Esophagus squamous epithelium (tissue), 5 donors: Measurements from ENCODE around the gene STX1A. TPM values are rescaled to one million over a fixed set of nuclear protein-coding genes. Genes with fewer than 3 reads are reported as not detected.
"Not testable (repeated sequence)": the region's sequence is repeated elsewhere in the genome, so short reads cannot be mapped to it uniquely, and the experiment has no call there.

ENCODE experiments used
- DNase-seq: peaks from one replicate; lab custom pipeline; 2025; lab: John Stamatoyannopoulos, UW
- H3K27ac ChIP-seq, 4 donors: fragments of 200-600 bp; sonication (generic); one replicate each; pipeline ENCODE4 v1.5.1; 2016 to 2019; ENCODE audit warnings: mild to moderate bottlenecking in 1 of 4
- H3K27me3 ChIP-seq, 4 donors: fragments of 200-600 bp; sonication (generic); 1 replicate in 3 of 4; 2 replicates in 1 of 4; pipeline versions ENCODE4 v1.5.1 to v1.6.0; 2017 to 2021; ENCODE audit warnings: antibody characterized with exemption in 1 of 4
- H3K36me3 ChIP-seq, 3 donors: fragments of 200-600 bp; sonication (generic); one replicate each; pipeline ENCODE4 v1.5.1; 2016 to 2019
- H3K4me1 ChIP-seq, 3 donors: fragments of 200-600 bp; sonication (generic); one replicate each; pipeline ENCODE4 v1.5.1; 2017 to 2019
- H3K4me3 ChIP-seq, 4 donors: fragments of 200-600 bp; sonication (generic); 1 replicate in 3 of 4; 2 replicates in 1 of 4; pipeline ENCODE4 v1.5.1; 2016 to 2019; ENCODE audit warnings: mild to moderate bottlenecking in 2 of 4, moderate library complexity in 1 of 4
- H3K9me3 ChIP-seq, 3 donors: fragments of 200-600 bp; sonication (generic); one replicate each; pipeline ENCODE4 v1.5.1; 2016 to 2019
- POLR2A ChIP-seq, 4 donors: fragments of 450-650 bp; IDR thresholded peaks; one replicate each; pipeline ENCODE4 v1.6.1; 2017; ENCODE audit warnings: antibody characterized with exemption in 4 of 4, mild to moderate bottlenecking in 4 of 4, moderate library complexity in 3 of 4
- WGBS, 2 donors: methylation state at CpG; one replicate each; pipeline ENCODE4 v1.1.5; 2018; 5-methylcytosine and 5-hydroxymethylcytosine counted together
- intact Hi-C: fragments of 100-400 bp; cut with DNase I; formaldehyde crosslinking; loops from one replicate; pipeline ENCODE4 v1.15.0; 2022
- total RNA-seq, 4 donors: library from RNA; depleted of rRNA; stranded (reverse); fragments of >200 nt; gene quantifications; one replicate each; pipeline ENCODE4 v1.1.0, GENCODE V29; 2016
- TF ChIP-seq, protein P1 (sequence below), 6 experiments: fragments of 450-650 bp in 4 of 6; fragments of 200-600 bp in 2 of 6; sonication (generic) in 2 of 6; IDR thresholded peaks; one replicate each; pipeline ENCODE4 v1.5.1; 2016 to 2019; ENCODE audit warnings: antibody characterized with exemption in 6 of 6, mild to moderate bottlenecking in 4 of 6, moderate library complexity in 4 of 6
- donor health status: DM: yes; HTN: yes; CAD: no.

STX1A gene
- total RNA-seq, 4 donors from 2014 or later: 0.94 to 4.0 (median 1.8) TPM

DNA sequence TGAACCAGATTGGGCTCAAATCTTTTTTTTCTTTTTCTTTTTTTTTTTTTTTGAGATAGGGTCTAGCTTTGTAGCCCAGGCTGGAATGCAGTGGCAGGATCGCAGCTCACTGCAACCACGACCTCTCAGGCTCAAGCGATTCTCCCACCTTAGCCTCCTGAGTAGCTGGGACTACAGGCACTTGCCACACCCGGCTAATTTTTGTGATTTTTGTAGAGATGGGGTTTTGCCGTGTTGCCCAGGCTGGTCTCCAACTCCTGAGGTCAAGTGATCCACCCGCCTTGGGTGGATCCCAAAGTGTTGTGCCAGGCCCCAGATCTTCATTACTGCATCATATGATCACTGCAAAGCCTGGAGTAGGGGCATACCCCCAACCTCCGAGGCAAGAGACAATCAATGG is 39.0 kb downstream of the STX1A start:
- DNase-seq: no peak
- no peaks in the 10 kb centered on the region for H3K9me3 ChIP-seq
- peaks cover 26 to 53% (median 26%) of the 10 kb centered on the region in 3 donors for H3K4me1 ChIP-seq
- no peak for TF ChIP-seq POLR2A (IDR thresholded peaks at IDR 0.05)
- TF ChIP-seq, protein P1, sequence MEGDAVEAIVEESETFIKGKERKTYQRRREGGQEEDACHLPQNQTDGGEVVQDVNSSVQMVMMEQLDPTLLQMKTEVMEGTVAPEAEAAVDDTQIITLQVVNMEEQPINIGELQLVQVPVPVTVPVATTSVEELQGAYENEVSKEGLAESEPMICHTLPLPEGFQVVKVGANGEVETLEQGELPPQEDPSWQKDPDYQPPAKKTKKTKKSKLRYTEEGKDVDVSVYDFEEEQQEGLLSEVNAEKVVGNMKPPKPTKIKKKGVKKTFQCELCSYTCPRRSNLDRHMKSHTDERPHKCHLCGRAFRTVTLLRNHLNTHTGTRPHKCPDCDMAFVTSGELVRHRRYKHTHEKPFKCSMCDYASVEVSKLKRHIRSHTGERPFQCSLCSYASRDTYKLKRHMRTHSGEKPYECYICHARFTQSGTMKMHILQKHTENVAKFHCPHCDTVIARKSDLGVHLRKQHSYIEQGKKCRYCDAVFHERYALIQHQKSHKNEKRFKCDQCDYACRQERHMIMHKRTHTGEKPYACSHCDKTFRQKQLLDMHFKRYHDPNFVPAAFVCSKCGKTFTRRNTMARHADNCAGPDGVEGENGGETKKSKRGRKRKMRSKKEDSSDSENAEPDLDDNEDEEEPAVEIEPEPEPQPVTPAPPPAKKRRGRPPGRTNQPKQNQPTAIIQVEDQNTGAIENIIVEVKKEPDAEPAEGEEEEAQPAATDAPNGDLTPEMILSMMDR (IDR thresholded peaks at IDR 0.05): no peak
- peaks cover 0 to 30% (median 5%) of the 10 kb centered on the region in 3 donors for H3K36me3 ChIP-seq
- H3K27ac ChIP-seq: no peak overlapping the region
- H3K27me3 ChIP-seq: no peaks in the 10 kb centered on the region
- H3K4me3 ChIP-seq: no peak overlapping the region
- 37 to 80% methylated on average over 2 to 7 of the region's 7 CpGs for WGBS, 2 donors
- intact Hi-C loops: no loop called here

DNA sequence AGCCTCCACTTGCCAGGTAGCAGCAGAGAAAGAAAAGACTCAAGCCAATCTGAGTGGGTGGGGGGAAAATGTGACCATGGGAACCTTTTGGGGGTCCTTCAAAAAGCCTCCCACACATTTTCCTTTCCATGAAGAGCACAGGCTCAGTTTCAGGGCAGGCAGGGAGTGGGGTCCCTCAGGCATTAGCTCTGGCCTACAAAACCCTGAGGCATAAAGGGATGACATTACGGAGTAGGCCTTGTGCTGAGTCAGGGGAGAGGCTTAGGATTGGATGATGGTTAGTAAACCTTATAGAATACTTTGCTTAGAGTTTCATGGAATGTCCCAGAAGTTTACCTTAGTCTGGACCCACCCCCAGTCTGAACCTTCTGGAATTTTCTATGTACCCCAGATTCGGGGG is 39.8 kb downstream of the STX1A start:
- no peak overlapping the region for H3K27ac ChIP-seq
- H3K9me3 ChIP-seq: no peaks in the 10 kb centered on the region
- TF ChIP-seq, protein P1 (IDR thresholded peaks at IDR 0.05): no peak
- no peak for TF ChIP-seq POLR2A (IDR thresholded peaks at IDR 0.05)
- H3K4me1 ChIP-seq: peaks cover 26 to 47% (median 26%) of the 10 kb centered on the region in 3 donors
- no peaks in the 10 kb centered on the region for H3K27me3 ChIP-seq
- WGBS, 2 donors: 77 to 92% methylated on average over 2 of the region's 2 CpGs
- H3K4me3 ChIP-seq: no peak overlapping the region
- DNase-seq: no peak
- intact Hi-C loops: loop anchor here (10.0 kb wide), 1 partner anchor 45 kb away; no protein-coding TSS in a partner anchor
- H3K36me3 ChIP-seq: peaks cover 0 to 30% (median 5%) of the 10 kb centered on the region in 3 donors

DNA sequence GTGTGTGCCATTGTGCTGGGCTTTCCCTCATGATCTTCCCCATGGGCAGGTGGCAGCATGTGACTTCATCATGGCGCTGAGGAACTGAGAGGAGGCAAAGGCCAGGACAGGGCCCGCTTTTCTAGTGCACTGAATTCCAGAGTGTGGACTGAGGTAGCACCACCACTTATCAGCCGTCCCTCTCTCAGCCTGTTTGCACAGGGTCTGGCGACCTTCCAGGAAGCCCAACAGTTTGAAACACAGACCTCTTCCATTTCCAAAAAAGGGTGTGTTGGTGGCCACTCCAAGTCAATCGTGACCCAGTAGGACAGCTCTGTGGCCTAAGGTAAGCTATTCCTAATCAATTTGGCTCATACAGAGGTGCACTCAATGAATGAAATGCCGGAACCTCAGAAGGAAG is 40.6 kb downstream of the STX1A start:
- TF ChIP-seq, protein P1 (IDR thresholded peaks at IDR 0.05): no peak
- no peak for TF ChIP-seq POLR2A (IDR thresholded peaks at IDR 0.05)
- Histone ChIP-seq H3K36me3 (peaks cover 0 to 30% (median 5%) of the 10 kb centered on the region in 3 donors), H3K27ac (no peak overlapping the region), H3K4me1 (peaks cover 20 to 38% (median 22%) of the 10 kb centered on the region in 3 donors), H3K4me3 (no peak overlapping the region), H3K9me3 (no peaks in the 10 kb centered on the region), H3K27me3 (no peaks in the 10 kb centered on the region)
- intact Hi-C loops: loop anchor here (10.0 kb wide), 1 partner anchor 46 kb away; no protein-coding TSS in a partner anchor
- WGBS, 2 donors: 87 to 95% methylated on average over 3 to 4 of the region's 6 CpGs
- no peak for DNase-seq

GRCh38 chr7:73676062-73676461 is 43.4 kb downstream of the STX1A start:
- WGBS, 2 donors: 56 to 82% methylated on average over 9 of the region's 9 CpGs
- not testable (repeated sequence) for H3K27ac ChIP-seq, DNase-seq, H3K4me3 ChIP-seq, H3K27me3 ChIP-seq, H3K9me3 ChIP-seq
- Histone ChIP-seq H3K4me1 (peaks cover 4 to 19% (median 5%) of the 10 kb centered on the region in 3 donors), H3K36me3 (peaks cover 0 to 30% (median 5%) of the 10 kb centered on the region in 3 donors)
- intact Hi-C loops: loop anchor here (10.0 kb wide), 1 partner anchor 49 kb away; no protein-coding TSS in a partner anchor

DNA sequence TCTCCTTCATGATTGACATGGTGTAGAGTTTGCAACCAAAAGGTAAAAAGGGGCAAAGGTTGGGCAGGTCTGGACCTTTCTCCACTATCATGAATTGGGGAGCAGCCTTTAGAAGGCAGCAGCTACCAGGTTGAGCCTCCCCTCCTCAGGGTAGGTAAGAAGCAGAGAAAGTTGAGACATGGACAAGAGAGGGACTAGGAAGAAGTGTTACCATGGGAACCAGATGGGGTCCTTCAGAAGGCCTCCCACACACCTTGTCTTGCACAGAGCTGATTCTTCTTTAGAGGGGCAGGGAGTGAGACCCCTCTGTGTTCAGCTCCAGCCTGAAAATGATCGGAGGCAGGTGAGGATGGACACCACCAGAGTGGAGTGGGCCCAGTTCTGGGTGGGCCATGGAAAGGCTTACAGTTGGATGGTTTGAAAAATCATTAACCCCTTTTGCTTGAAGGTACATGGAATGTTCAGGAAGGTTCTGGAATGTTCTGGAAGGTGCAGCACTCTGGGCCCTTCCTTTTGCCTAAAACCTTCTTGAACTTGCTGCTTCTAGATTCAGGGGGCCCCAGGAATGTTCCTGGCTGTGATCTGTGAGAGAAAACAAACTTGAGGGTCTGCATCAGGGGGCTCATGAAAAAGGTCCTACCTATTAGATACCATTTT is 44.9 kb downstream of the STX1A start:
- WGBS, 2 donors: 85 to 100% methylated on average over 1 of the region's 1 CpG
- no peak for DNase-seq
- no peak overlapping the region for H3K27ac ChIP-seq
- intact Hi-C loops: loop anchor here (10.0 kb wide), 1 partner anchor 50 kb away; no protein-coding TSS in a partner anchor
- H3K27me3 ChIP-seq: peaks cover 0 to under 1% (median 0%) of the 10 kb centered on the region in 4 donors
- no peaks in the 10 kb centered on the region for H3K9me3 ChIP-seq
- H3K4me1 ChIP-seq: peaks cover 0 to 4% (median 0%) of the 10 kb centered on the region in 3 donors
- no peak overlapping the region for H3K4me3 ChIP-seq
- peaks cover 0 to 21% (median 5%) of the 10 kb centered on the region in 3 donors for H3K36me3 ChIP-seq
- TF ChIP-seq, protein P1 (IDR thresholded peaks at IDR 0.05): no peak
- no peak for TF ChIP-seq POLR2A (IDR thresholded peaks at IDR 0.05)
